Thyroid gland (tissue), 4 donors: ENCODE results near the gene VPS39.

Experiments
- CTCF ChIP-seq, 6 experiments: fragments of 200-600 bp in 3 of 6; fragments of 450-650 bp in 3 of 6; sonication (generic) in 3 of 6; IDR thresholded peaks; one replicate each; pipeline ENCODE4 v1.5.1; 2016 to 2019; ENCODE audit warnings: antibody characterized with exemption in 6 of 6, mild to moderate bottlenecking in 2 of 6, inconsistent platforms in 1 of 6, moderate library complexity in 1 of 6
- POLR2A ChIP-seq, 2 donors: fragments of 450-650 bp; IDR thresholded peaks; one replicate each; pipeline ENCODE4 v1.6.1; 2017; ENCODE audit warnings: antibody characterized with exemption in 2 of 2, mild to moderate bottlenecking in 2 of 2, moderate library complexity in 1 of 2

GRCh38 chr15:42171122-42171521, 37.0 kb downstream of the VPS39 start:
- TF ChIP-seq CTCF (IDR thresholded peaks at IDR 0.05), result no peak
- no peak for TF ChIP-seq POLR2A (IDR thresholded peaks at IDR 0.05)
